GM19438 (cell line): Measurements from ENCODE around the gene PNLIPRP2.
A peak's percentile ranks its signal among the peaks of the same experiment; 100 is the strongest.

Experiments used
- ATAC-seq: cut with Tn5 transposase; IDR thresholded peaks from one replicate; pipeline ENCODE4 v1.9.1; 2021; ENCODE audit warnings: low read depth; ENCODE audit not compliant: unreplicated experiment

The PNLIPRP2 gene

DNA sequence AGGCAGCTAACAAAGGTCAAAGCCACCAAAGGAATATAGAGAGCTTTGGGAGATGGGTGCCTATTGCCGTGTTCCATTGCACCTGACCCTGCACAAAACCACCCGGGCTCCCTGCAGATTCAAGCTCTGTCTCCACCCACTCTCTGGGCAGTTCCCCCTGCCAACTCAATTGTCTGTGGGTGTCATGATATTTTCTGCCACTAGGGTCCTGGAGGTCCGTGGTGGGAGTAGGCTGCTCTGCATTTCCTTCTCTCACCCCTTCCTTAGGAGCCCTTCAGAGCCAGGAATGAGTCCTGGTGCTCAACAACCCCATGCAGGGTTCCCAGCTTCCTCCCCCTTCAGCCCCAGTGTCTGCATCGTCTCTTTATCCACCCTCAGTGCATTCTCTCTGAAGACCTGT lies 34.1 kb downstream of the PNLIPRP2 start:
- ATAC-seq, result peak; percentile 54

DNA sequence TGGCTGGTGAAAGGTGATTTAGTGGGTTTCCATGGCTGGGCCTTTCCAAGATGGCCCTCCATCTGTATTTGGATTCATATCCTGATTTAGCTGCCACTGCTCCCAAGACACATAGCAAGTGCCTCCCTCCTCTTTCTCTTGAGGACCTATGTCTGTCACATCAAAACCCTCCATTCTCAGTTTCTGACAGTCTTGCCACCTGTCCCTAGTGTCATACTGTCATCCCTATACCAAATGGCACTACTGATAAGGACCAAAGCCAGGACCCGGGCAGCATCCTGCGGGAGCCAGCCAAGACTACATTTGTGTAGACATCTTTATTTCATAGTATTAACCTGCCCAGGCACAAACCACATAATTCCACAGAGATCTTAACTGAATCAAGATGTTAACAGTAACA lies 34.8 kb downstream of the PNLIPRP2 start:
- no peak for ATAC-seq

DNA sequence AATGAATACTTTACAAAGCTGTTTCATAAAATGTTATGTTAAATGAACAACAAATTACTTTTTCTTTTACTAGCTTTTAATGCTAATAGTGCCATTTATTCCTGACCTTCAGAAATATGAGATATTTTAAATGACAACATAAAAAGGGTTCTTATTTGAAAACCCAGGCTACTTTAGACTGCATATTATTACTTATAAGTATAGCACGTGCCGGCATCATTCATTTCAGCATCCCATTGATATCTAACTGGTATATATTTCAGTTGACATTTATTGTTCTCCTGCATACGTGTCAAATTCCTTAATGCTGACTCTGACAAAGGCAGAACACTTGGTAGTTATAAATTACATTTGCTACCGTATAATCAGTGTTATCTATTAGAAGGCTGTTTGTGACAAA lies 35.3 kb downstream of the PNLIPRP2 start:
- no peak for ATAC-seq

DNA sequence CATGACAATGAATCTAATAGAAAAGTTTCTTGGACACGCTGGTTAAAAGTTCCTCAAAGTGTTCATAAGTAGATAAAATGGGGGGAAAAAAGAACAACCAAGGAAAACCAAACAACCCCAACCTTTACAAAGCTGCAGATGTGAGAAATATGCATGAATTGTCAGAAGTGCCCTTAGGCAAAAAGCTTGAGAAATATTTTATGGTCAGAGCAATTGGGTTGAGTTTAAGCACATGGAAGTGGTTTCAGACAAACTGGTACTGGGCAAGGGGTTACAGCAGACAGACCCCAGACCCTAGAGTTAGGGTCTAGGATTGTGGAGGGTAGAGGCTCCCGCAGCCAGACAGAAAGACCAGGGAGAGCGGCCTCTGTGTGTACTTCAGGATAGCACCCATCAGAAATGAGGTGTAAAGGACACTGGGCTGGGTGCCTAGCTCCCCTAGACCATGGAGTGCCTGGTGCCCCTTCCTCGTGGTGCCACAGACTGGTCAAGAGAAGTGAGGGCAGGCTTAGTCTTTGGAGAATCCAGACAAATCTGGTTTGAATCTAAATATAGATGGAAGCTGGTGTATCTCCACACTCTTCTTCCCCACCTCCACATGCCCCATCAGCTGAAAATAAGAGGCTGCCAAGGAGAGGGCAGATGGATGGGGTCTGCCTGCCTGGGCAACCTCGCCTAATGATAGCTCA lies 37.3 kb downstream of the PNLIPRP2 start:
- no peak for ATAC-seq

DNA sequence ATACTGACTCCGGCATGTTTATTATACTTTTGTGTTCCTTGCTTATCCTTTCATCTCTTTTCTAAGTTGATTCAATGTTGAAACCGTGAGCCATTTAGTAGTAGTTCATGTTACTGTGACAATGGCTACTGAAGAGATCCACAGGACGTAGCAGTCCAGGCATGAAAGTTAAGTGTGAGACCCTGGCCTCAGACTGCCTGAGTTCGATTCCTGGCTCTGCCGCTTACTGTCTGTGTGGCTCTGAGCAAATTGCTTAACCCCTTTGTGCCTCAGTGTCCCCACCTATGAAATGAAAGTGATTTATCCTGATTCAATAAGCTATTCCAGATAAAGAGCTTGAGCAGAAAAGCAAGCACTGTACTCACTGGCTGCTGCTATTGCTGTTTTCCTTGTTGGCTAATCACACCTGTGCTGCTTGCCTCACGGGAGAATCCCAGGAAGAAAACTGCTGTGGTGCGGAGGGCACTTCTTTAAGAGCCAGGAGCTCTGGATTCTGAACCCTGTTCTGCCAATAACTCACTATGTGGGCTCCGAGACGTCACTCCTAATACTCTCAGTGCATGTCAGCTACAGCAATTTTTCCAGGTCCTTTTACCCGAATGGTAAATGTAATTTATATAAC lies 38.4 kb downstream of the PNLIPRP2 start:
- no peak for ATAC-seq

DNA sequence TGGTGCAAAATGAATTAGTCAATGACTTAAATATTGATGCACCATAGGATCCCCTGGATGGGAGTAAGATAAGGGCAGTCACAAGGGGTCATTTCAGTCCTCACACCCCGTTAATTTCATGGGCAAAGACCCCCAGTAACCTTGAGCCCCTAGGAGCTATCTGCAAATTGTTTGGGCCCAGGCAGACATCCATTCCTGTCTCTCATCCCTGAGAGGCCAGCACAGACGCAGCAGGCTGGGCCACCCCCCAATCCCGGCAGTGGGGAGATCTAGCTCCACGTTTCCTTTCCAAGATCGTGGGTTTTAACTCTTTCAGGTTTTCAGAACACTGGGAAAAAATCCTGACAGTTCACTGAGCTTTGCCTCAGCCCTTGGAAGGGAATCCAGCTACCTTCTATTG lies 40.1 kb downstream of the PNLIPRP2 start:
- ATAC-seq, result no peak

DNA sequence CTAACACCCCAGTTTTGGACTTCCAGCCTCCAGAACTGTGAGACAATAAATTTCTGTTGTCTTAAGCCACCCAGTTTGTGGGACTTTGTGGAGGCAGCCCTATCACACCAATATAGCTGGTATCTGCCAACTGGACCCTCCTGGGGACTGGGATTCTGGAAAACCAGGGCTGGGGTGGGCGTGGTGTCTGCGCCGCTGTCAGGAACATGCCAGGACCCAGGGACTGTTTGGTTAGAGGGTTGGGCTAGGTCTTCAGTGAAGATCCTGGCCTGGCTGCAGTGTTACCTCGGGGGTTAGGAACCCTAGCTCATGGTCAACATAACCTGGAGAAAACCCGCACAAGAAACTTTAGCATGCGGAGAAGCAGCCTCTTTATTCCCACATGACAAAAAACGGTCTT lies 42.6 kb downstream of the PNLIPRP2 start:
- ATAC-seq, result no peak

DNA sequence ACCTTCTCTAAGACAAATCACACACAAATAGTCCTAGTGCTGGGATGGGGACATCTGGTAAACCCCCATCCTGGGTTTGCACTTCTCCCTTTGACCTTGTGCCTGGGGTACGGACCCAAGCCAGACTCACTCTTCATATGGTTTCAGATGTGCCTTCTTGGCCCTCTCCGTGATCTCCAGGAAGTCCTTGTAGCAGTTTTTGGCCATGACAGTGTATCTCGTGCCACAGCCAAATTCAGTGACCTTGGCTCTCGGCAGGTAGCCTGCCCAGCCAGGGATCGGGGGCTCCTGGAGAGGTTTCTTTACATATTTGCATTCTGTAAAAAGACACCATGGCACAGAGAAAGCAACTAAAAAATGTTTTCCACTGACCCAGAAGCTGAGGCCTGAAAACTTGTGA lies 43.9 kb downstream of the PNLIPRP2 start:
- no peak for ATAC-seq

DNA sequence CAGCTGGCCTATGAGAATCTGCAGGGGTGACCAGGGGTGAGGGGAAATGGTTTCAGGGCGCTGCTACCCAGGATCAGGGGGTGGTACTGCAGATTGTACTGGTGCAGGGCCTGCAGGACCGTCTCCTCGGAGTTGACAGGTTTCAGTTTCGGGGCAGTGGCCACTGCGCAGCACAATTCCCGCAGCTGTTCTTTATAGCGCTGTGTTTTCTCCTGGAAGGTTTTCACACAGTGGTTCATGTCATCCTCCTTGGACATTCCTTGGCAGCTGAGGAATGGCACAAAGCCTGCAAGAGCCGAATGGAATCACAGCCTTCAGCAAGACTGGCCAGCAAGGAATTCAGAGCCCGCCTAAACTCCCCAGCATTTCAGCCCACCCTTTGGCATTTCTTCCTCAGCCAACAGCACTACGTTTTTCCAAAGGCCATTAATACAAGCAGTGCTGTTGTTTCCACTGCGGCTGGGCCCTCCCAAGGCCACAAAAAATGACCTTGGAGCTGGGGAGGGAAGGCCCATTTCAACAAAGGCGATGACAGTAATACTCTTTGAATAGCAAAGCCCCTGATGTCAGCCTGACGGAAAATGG lies 44.9 kb downstream of the PNLIPRP2 start:
- no peak for ATAC-seq

DNA sequence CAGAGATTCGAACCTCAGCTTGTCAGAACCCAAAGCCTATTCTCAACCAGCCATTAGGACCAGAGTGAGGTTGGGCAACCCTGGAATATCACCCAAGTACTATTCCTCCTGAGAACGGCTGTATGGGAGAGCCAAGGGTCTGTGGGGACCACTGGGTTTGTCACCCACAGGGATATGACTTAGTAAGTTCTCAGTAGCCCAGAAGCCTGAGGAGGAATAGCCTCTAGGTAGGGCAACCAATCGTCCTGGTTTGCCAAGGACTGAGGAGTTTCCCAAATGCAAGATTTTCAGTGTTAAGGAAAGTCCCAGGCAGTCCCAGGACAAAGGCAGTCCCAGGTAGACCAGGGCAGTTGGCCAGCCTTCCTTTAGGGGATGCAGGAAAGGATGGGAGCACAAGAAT lies 46.7 kb downstream of the PNLIPRP2 start:
- ATAC-seq, result no peak

DNA sequence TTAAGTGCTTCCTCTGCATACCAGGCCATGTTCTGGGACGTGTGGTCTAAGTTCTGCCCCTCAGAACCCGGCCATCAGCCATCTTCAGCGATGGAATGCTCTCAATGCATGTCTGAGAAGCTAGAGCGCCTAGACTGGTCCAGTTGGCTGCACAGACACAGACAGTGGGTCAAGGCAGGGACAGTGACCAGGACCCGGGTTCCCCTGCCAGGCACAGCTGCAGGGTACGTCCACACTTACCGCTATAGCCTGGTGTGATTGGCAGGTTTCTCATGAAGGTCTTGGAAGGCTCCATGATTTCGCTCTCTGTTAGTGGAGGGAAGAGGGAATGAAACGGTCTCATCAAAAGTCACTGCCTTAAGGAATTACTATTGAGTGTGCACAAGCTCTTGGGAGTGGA lies 47.3 kb downstream of the PNLIPRP2 start:
- ATAC-seq, result no peak

DNA sequence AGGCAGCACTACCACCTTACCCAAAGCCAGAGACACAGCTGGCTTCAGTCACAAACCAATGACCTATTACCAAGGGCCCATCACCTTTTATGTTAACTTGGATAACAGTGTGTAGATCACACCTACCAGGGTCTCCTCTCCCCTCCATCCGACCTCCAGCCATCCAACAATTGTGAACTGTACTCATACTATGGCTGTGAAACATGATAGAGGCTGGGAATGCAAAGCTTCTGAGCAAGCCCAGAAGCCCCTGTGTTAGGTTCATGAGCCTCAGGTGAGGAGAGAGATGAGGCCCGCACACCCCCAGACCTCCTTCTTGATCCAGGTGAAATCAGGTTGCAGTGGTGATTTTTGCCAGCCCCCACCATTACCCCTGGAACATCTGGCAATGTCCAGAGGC lies 47.7 kb downstream of the PNLIPRP2 start:
- ATAC-seq, result no peak

DNA sequence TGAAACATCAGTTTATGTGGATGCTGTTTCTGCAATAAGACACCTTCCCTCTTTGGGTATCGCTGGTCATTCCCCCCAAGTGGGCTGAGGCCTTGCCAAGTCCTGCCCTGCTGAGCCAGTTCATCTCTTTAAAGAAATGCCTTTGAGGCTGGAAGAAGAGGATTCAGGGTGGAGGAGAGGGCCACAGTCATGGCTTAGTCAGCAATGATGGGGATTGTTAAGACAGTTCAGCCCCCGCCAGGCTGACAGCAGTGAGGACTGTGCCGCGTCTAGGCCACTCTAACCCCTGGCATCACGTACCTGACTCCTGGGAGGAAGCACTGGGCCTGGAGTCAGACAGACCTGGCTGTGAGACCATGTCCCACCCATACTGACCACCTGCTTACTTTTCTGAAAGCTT lies 48.3 kb downstream of the PNLIPRP2 start:
- no peak for ATAC-seq

DNA sequence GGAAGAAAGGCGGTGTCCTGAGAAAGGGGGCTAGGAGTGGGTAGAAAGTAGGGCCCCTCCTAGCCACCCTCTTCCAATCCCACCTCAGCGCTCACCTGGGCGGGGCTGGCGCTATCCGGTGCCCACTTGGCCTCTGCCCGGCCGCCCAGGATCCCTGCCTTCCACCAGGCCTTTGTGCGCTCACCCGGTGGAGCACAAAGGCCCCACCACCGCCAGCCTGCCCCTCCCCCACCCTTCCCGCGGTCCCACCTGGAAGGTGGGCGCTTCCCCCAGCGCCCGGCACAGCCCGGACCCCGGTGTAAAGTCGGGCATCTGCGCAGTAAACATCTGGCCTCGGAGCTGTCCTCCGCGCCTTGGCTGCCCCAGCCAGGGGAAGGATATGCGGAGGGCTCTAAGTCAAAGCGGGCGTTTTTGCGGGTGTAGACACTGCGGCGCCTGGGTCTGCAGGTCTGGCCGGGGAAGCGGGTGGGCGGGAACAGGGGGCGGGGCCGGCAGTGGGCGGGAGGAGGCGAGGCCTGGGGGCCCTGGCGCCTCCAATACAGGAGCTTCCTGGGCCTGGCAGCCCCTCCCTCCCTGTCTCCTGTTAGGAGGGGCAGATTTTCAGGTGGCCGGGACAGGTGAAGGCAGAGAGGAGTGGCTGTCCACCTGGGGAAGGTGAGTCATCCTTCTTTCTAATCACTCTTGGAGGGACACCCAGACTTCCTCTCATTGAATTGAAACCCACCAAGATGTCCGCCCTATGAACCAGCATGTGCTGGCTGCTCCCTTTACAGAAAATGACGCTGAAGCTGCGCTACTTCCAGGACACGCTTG lies 49.3 kb downstream of the PNLIPRP2 start:
- ATAC-seq, result no peak

DNA sequence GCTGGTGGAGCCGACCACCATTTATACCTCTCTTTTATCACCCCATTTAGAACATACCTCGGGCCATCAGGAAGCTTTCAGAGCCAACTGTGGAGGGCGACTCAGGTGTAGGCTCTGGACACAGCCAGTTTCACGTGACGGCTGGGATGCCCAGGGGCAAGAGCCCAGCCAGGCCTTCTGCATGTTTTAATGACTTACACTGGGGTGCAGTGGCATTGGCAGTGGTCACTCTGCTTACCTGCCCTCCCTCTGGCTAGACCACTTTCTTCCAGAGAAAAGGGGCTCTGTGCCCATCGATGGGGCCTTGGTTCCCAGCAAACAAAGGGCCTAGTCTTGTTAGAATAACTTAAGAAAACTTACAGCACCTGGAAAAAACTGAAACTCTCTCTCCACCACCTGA lies 50.0 kb downstream of the PNLIPRP2 start:
- no peak for ATAC-seq

DNA sequence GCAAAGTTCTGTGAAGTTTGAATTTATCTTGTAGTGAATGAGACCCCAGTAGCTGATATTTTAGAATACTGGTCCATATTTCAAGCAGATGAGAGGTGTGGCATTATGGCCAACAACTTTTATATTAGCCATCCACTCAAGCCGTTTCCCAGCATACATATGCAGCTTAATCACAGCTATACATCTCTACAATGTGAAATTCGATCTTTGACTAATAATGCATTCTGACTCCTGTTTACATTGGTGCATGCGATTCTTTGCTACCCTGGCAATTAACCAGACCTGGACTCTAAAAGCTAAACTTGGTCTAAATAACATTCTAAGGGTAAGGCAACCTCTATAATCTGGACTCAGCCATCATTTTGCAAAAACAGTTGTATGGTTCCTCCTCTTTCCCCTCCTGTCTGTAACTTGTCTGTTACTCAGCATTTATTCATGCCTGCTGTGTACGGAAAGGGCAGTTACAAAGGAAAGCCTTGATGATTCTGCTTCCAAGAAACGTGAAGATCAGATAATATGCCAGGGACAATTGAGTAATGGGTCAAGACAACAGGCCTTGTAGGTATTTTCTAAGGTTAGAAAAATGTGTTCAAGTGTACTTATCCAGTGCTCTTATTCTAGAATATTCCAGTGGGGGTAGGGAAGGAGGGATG lies 50.6 kb downstream of the PNLIPRP2 start:
- no peak for ATAC-seq

DNA sequence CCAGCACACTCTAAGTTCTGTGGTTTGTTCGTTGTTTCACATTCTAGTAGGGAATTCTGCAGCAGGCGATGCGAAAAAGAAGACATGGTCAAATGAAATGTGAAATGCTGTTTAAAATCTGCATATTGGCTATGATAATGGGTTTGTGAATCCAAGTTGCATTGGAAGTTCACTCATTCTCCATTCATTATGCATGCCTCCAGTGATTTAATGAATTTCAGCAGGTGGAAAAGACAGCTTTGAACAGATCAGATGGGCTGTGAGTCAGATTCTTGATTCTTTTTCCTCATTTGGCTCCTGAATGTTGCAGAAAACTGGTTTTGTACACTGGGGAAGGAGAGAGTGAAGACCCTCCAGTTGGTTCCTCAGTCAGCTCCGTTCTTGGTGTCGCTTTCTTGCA lies 52.1 kb downstream of the PNLIPRP2 start:
- ATAC-seq, result no peak

DNA sequence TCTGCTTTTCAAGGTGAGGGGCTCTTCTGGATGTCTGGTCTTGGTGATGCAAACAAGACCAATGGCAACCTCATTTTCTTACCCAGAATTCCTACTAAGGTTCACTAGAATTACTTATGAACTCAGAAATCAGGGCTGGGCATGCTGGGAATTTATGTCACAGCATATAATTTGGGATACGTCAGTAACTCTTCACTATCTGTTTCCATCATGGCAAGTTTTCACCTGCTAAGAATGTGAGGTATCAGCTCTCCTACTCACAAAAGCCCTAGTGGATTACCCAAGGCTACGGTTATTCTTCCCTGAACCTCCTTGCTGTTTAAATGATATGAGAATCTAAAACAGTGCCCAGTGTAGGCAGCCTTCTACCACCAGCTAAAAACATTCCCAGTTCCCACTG lies 53.1 kb downstream of the PNLIPRP2 start:
- no peak for ATAC-seq

DNA sequence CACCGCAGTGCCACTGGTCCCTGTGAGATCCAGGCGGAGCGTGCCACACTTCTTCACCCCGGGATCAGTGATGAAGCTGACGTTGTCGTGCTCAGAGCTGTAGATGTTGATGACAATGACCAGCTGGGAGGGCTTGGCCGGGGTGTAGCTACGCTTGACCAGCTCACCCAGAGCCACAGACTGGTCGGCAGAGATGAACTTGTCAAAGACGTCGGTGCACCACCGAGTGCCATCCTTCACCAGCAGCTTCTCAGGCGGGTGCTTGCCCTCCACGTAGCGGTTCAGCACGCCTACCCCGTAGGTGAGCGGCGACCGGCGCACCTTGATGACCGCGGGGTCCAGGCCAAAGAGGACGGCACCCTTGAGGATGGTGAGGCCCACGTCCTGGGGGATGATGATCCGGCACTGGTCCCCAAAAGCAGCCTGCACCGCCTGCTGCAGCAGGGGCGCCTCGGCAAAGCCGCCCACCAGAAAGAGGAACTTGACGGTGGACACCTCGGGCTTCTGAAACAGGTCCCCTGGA lies 54.2 kb downstream of the PNLIPRP2 start:
- ATAC-seq, result no peak

DNA sequence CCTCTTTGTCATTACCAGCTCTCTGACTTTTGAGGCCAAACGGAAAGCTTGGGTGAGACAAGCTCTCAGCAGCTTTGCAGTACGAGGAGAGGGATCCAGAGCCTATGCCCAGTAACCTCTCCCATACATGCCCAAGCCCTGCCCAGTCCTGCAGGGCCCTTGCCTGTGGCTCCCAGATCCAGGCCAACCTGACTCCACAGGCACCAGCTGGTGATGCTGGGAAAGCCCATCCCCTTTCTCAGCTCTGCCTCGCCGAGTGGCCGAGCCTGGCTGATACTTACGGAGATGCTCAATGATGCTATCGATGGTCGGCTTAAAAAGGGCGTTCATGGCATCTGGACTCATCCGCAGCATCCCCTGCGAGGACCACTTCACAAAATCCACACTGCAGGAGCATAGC lies 55.4 kb downstream of the PNLIPRP2 start:
- ATAC-seq, result no peak

DNA sequence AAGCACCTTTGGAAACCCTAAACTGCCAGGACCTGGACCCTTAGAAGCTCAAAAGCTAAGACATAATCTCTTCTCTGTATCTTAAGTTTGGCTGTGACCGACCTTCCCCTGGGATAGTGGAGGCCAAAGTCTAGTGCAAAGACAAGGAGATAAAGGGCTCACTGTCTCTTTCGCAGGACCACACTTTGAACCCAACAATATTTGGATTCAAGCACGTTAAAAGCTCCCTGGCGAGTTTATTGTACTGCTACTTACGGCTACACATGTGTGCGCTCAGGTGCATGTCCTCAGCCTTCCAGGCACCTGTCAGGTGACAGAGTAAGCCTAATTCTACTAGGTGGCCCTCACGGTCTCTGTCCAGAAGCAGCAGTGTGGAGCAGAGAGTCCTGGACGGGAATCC lies 55.9 kb downstream of the PNLIPRP2 start:
- no peak for ATAC-seq
